ENCODE results near the gene CCL22. TPM values are rescaled to one million over a fixed set of nuclear protein-coding genes. Genes with fewer than 3 reads are reported as not detected.

The CCL22 gene
- total RNA-seq, 1 experiment from 2014 or later, result not detected

DNA sequence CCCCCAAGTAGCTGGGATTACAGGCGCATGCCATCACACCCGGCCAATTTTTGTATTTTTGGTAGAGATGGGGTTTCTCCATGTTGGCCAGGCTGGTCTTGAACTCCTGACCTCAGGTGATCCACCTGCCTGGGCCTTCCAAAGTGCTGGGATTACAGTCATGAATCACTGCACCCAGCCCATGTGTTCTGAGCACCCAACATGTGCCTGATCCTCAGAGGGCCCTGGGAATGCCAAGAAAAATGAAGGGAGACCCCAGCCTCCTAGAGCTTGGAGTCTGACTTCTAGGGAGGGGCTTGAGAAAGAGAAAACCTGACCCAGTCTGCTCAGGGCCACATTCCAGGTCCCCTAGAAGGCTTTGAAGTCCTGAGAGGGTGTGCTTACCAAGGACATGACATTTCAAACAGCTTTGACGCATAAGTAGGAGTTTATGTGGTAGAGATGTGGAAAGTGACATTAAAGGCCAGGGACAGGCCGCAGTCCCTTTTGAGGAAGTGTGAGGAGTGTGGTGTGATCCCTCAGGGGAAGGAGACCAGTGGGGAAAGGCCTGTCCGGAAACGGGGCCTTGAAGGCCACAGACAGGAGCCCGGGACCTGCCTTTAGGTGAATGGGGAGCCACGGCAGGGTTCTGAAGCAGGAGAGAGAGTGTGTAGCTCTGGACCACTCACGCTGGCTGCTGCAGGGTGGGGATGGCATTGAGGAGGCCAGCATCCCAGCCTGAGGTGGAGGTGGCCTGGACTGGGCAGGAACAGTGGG is 1.1 kb upstream of the CCL22 start:
- intact Hi-C loops (cut with micrococcal nuclease; ENCODE audit: unreplicated experiment), result no loop called here
- Histone ChIP-seq H3K4me1 (ENCODE audit: insufficient read depth, low read length, poor library complexity, severe bottlenecking) (no peaks in the 10 kb centered on the region), H3K27me3 (replicated peaks; ENCODE audit: insufficient read depth, low read depth, low read length, poor library complexity) (no peaks in the 10 kb centered on the region), H3K4me3 (ENCODE audit: low read depth, low read length, poor library complexity, severe bottlenecking) (no peak overlapping the region), H3K36me3 (ENCODE audit: insufficient read depth, low read length, poor library complexity, severe bottlenecking) (no peaks in the 10 kb centered on the region), H3K27ac (ENCODE audit: low read depth, low read length, poor library complexity, severe bottlenecking) (no peak overlapping the region), H3K9me3 (ENCODE audit: low read depth, low read length, poor library complexity, severe bottlenecking) (no peaks in the 10 kb centered on the region)
- TF ChIP-seq, protein P1, sequence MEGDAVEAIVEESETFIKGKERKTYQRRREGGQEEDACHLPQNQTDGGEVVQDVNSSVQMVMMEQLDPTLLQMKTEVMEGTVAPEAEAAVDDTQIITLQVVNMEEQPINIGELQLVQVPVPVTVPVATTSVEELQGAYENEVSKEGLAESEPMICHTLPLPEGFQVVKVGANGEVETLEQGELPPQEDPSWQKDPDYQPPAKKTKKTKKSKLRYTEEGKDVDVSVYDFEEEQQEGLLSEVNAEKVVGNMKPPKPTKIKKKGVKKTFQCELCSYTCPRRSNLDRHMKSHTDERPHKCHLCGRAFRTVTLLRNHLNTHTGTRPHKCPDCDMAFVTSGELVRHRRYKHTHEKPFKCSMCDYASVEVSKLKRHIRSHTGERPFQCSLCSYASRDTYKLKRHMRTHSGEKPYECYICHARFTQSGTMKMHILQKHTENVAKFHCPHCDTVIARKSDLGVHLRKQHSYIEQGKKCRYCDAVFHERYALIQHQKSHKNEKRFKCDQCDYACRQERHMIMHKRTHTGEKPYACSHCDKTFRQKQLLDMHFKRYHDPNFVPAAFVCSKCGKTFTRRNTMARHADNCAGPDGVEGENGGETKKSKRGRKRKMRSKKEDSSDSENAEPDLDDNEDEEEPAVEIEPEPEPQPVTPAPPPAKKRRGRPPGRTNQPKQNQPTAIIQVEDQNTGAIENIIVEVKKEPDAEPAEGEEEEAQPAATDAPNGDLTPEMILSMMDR (conservative IDR thresholded peaks at IDR 0.05; ENCODE audit: low read depth, low read length), result no peak
- no peak for TF ChIP-seq EZH2 (IDR thresholded peaks at IDR 0.05; ENCODE audit: borderline replicate concordance, low read depth, low read length, poor library complexity, severe bottlenecking)
- DNase-seq (ENCODE audit: low spot score), result no peak
- no TSS peak for BruUV-seq (replicated peaks)
- ChIA-PET CTCF (no interaction called here), POLR2A (ENCODE audit: low non-redundant PET) (no interaction called here)

DNA sequence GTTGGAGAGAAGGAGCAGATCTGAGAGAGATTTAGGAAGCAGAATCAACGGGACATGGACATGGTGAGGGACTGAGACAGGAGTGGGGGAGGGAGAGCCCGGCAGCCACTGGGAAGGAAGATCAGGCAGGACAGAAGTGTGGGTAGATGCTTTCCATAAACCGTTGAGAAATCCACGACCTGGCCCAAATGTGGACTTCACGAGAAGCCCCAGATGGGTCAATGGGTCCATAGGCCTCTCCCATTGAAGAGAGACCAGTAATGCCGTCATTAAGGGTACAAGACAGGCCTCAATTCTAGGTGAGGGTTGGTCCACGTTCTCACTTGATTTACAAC is 530 bp upstream of the CCL22 start:
- CTCF ChIA-PET, result no interaction called here
- no peak for DNase-seq (ENCODE audit: low spot score)
- no TSS peak for BruUV-seq (replicated peaks)

DNA sequence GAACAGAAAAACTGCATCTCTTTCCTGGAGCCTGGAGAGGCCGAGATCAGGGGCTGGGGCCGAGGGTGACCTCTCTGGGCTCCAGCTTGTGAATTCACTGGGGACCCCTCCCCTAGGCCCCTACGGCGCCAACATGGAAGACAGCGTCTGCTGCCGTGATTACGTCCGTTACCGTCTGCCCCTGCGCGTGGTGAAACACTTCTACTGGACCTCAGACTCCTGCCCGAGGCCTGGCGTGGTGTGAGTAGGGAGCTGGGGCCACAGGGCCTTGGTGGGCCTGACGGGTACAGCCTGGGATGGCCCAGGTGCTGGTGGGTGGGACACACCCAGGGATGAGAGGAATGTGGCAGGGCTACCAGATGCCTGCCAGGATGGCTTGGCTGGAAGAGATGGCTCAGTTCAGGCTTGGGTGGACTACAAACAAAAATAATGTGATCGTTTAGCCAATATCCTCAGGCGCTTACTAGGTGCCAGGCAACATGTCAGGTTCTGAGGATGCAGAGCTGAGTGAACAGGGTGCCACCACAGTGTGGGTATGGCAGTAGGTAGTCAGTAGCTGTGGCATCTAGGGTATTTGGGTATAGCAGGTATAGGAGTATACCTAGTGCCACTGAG is 1.8 kb downstream of the CCL22 start:
- DNase-seq (ENCODE audit: low spot score), result no peak
- BruUV-seq (replicated peaks), result no TSS peak
- Histone ChIP-seq H3K9me3 (ENCODE audit: low read depth, low read length, poor library complexity, severe bottlenecking) (no peaks in the 10 kb centered on the region), H3K27me3 (replicated peaks; ENCODE audit: insufficient read depth, low read depth, low read length, poor library complexity) (no peaks in the 10 kb centered on the region), H3K4me3 (ENCODE audit: low read depth, low read length, poor library complexity, severe bottlenecking) (no peak overlapping the region), H3K4me1 (ENCODE audit: insufficient read depth, low read length, poor library complexity, severe bottlenecking) (no peaks in the 10 kb centered on the region), H3K27ac (ENCODE audit: low read depth, low read length, poor library complexity, severe bottlenecking) (no peak overlapping the region), H3K36me3 (ENCODE audit: insufficient read depth, low read length, poor library complexity, severe bottlenecking) (no peaks in the 10 kb centered on the region)
- no peak for TF ChIP-seq EZH2 (IDR thresholded peaks at IDR 0.05; ENCODE audit: borderline replicate concordance, low read depth, low read length, poor library complexity, severe bottlenecking)
- TF ChIP-seq, protein P1 (conservative IDR thresholded peaks at IDR 0.05; ENCODE audit: low read depth, low read length), result no peak
- intact Hi-C loops (cut with micrococcal nuclease; ENCODE audit: unreplicated experiment), result no loop called here
- POLR2A ChIA-PET (ENCODE audit: low non-redundant PET), result interaction anchor here (0.7 kb wide), 1 partner anchor 49 kb away, joined by 3 read pairs; no protein-coding TSS in a partner anchor
- CTCF ChIA-PET, result no interaction called here

More for the DNA sequence above, 530 bp upstream of the CCL22 start:
- Histone ChIP-seq H3K9me3 (ENCODE audit: low read depth, low read length, poor library complexity, severe bottlenecking) (no peaks in the 10 kb centered on the region), H3K4me3 (ENCODE audit: low read depth, low read length, poor library complexity, severe bottlenecking) (no peak overlapping the region), H3K27ac (ENCODE audit: low read depth, low read length, poor library complexity, severe bottlenecking) (no peak overlapping the region), H3K36me3 (ENCODE audit: insufficient read depth, low read length, poor library complexity, severe bottlenecking) (no peaks in the 10 kb centered on the region), H3K4me1 (ENCODE audit: insufficient read depth, low read length, poor library complexity, severe bottlenecking) (no peaks in the 10 kb centered on the region), H3K27me3 (replicated peaks; ENCODE audit: insufficient read depth, low read depth, low read length, poor library complexity) (no peaks in the 10 kb centered on the region)
- POLR2A ChIA-PET (ENCODE audit: low non-redundant PET), result no interaction called here
- intact Hi-C loops (cut with micrococcal nuclease; ENCODE audit: unreplicated experiment), result no loop called here
- no peak for TF ChIP-seq EZH2 (IDR thresholded peaks at IDR 0.05; ENCODE audit: borderline replicate concordance, low read depth, low read length, poor library complexity, severe bottlenecking)
- TF ChIP-seq, protein P1 (conservative IDR thresholded peaks at IDR 0.05; ENCODE audit: low read depth, low read length), result no peak
